Limb (tissue), 2 donors: ENCODE results near the gene PIRT.
"Not testable (repeated sequence)": the region's sequence is repeated elsewhere in the genome, so short reads cannot be mapped to it uniquely, and the experiment has no call there.

ENCODE experiments used
- DNase-seq, 2 donors: peaks; one replicate each; pipeline ENCODE4 v3.0.0-alpha.2; 2016; ENCODE audit errors: extremely low spot score in 2 of 2

The PIRT gene

DNA sequence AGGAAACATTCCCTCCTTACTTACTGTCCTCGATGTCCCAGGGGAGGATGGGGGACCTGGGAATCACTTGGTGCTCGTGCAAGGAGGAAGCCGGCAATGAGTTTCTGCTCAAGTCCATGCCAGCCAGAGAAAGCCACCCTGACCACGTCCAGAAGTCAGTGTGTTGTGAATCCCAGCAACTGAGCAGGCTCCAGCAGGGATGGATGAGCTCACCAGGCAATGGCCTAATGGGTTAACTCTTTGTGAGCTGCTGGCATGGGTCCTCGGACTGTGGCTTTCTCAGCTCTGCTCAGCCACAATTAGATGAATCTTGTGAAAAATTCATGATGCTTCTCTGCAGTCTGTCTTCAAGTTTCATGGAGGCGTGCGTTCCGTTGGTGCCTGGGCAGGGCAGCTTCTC lies at the start of gene PIRT:
Gene PIRT (minus strand): TSS at position 167 of the 400 bp plus-strand sequence. CDS start 12,442 bp downstream, outside the sequence.
- no peak for DNase-seq

DNA sequence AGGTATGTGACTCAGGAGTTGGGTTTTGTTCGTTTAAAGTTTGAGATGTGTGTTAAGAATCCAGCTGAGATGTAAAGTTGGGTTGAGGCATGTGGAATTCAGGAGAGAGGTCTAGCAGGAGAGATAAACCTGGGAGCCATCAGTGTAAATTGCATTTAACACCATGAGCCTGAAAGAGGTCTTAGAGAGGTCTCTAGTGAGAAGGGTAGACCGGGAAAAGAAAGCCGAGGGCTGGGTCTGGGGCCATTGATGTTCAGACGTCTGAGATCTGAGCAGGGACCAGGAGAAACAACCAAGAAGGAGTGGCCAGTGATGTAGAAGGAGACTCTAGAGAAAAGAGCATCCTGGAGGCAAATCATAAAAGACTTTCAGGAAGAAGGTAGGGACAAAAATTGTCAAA lies 44.1 kb upstream of the PIRT start:
- no peak for DNase-seq

DNA sequence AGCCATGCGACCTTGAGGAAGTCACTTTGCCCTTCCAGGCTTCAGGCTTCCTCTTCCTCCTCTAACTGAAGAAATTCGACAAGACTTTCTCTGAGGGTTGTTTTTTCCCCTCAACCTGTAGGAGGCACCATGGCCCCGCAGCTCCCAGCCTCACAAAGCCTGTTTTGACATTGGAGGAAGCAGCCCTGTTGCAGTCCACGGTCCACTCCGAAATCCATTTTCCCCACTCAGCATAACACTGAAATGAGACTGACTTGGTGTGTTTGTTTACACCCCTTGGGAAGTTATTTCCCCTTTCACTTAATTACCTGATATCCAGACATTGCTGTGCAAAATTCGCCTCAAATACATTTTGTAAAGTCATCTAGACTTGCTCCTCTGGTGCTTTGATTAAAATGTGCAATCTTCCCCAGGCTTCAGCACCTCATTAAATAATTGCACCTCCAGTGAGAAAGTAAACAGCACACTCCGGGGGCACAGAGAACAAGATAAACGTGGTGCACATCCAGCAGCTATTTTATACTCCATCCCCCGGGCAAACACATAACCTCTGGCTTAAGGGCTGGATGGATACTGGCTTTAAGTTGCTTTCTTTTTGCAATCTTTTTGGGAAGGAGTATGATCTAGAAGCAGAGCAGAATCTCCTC lies 41.4 kb upstream of the PIRT start:
- peak; percentile 31 to 70 for DNase-seq

DNA sequence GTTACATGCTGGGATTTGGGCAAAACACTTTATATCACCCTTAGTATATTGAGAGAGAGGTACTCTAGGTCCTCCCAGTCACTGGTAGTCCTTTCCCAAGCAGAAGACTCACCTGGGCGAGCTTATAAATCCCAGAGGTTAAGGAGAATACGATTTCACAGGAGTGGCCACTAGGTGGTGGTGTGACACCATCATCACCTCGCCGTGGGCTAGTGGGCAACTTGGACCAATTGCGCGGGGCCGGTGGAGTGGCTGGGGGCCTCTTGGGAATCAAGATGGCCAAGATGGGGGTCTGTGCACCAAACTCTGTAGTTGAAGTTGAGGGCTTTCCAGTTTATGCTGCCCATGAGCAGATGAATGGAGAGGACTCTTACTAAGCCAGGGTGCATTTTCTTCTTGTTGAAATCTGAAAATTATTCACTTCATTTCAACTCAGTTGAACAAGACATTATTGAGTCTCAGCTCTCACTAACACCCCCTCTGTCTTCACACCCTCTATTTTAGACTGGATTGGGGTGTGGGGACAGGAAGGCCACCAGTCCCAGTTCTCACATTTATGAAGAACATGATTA lies 38.2 kb upstream of the PIRT start:
- DNase-seq = peak in 1 of 2 donors; percentile 72

DNA sequence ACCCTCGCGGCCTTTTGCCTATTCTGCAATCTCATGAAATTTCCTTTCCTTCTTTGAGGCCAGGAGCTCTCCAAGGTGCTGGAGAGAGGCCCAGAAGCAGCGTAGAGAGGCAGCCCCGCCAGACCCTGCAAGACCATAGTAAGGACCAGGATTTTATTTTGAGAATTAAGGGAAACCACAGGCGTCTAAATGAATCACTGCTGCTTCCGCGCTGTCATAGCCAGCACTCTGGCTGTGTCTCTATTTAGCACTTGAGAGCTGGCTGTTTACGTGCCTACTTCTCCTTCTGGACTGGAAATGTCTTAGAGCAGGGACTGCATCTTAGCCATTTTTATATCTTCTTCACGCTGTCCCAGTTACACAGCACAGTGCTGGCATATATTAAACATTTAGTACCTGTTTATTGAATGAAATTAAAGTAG lies 37.6 kb upstream of the PIRT start:
- DNase-seq = peak; percentile 43 to 75

DNA sequence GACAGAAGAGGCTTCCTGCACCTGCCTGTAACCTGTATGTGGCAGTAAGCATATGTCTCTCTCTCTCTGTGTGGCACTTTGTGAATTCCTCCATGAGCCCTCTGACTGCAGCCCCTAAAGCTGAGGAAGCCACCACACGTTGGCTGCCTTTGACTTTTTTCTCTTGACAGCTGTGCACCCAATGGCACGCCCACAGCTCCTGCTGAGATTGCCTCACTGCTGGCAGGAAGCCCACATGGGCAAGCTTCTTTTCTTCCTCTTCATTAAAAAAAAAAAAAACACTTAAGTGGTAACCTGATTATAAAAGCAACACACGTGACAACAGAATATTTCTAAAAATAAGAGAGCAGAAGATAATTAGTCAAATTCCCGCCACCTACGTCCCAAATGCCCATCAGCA lies 34.0 kb upstream of the PIRT start:
- no peak for DNase-seq

DNA sequence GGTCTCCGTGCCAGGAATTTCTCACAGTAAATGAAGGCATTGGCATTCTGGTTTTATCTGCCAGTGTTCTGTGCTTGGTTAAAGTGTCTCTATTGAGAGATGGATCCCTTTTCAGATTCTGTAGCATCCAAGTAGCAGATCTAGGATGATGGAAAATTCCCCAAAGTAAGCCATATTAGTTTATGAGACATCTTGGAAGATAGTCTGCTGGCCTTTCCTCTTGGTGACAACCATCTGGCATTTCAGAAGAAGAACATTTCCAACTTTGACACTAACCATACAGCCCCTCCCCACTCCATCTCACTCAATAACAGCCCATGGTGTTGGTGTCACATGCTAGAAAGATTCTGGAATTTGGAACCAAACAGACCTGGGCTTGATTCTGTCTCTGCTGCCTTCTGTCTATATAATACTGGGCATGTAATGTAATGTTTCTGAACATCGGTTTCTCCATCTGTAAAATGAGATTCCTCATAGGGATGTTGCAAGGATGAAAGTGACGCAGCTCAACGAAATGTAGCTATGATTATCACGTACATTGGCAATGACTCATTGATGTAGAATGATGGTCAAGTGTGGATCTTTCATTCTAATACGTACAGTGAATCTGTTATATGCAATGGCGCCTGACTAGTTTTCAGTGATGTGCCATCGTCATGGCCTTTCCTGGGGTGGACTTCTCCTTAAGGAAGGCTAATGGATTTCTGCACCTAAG lies 32.6 kb upstream of the PIRT start:
- DNase-seq = no peak

DNA sequence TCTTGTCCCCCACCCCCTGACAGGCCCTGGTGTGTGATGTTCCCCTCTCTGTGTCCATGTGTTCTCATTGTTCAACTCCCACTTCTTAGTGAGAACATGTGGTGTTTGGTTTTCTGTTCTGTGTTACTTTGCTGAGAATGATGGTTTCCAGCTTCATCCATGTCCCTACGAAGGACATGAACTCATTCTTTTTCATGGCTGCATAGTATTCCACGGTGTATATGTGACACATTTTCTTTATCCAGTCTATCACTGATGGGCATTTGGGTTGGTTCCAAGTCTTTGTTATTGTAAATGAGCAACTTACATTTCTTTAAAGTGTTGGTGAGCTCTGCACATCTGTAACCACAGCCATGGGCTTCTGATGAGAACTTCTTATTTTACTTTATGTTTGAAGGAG lies 30.9 kb upstream of the PIRT start:
- not testable (repeated sequence) for DNase-seq

DNA sequence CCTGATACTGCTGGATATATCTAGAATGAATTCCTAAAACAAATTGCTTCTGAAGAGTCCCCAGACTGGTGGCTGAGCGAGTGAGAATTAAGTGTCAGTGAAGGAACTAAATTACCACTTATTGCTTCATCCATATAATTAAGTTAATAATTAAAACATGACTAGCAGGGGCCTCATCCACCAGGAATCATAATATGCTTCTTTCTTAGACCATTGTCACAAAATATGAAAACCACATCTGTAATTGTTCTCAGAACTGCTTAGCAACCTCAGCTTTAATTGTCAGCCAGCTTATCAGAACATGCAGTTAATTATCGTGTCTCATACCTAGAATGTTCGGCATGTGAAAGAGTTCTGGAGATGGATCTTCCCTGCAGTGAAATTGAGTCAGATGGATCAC lies 21.2 kb upstream of the PIRT start:
- DNase-seq = no peak

DNA sequence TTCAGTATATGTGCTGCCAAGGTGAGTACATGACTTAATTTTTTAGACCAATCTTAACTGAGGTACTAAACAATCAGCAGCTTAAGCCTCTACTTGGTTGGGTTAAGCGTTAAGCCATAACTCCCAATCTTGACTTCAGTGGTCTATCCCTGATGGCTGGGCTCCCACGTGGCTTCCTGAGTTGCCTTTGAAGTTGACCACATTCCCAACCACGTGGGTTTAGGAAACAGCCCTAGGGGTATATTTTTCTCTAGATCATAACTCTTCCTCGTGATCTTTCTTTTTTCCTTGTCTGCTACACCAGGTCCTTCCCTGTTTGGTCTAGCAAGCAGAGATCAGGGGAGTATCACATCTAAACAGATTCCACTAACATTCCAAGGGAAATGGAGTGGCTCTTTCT lies 20.1 kb upstream of the PIRT start:
- DNase-seq = no peak

DNA sequence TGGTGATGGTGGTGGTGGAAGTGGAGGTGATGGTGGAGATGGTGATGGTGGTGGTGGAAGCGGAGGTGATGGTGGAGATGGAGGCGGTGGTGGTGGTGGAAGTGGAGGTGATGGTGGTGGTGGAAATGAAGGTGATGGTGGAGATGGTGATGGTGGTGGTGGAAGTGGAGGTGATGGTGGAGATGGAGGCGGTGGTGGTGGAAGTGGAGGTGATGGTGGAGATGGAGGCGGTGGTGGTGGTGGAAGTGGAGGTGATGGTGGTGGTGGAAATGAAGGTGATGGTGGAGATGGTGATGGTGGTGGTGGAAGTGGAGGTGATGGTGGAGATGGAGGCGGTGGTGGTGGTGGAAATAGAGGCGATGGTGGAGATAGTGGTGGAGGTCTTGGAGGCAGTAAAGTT lies 8.7 kb upstream of the PIRT start:
- DNase-seq = not testable (repeated sequence)

DNA sequence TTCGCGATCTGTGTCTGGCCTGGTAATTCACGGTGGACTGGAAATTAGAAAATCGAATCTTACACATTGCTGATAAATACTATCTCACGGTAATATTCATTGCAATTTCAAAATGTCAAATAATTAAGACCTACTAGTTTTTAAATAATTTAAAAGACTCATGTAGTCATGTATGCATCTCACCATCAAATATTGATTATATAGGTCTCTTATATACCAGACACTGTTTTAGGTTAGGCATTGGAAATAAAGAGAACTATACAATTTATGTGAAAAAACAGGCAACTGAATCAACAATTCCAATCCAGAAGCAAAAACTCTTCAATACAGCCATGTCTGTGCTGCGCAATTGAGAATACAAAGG lies 7.5 kb upstream of the PIRT start:
- no peak for DNase-seq

DNA sequence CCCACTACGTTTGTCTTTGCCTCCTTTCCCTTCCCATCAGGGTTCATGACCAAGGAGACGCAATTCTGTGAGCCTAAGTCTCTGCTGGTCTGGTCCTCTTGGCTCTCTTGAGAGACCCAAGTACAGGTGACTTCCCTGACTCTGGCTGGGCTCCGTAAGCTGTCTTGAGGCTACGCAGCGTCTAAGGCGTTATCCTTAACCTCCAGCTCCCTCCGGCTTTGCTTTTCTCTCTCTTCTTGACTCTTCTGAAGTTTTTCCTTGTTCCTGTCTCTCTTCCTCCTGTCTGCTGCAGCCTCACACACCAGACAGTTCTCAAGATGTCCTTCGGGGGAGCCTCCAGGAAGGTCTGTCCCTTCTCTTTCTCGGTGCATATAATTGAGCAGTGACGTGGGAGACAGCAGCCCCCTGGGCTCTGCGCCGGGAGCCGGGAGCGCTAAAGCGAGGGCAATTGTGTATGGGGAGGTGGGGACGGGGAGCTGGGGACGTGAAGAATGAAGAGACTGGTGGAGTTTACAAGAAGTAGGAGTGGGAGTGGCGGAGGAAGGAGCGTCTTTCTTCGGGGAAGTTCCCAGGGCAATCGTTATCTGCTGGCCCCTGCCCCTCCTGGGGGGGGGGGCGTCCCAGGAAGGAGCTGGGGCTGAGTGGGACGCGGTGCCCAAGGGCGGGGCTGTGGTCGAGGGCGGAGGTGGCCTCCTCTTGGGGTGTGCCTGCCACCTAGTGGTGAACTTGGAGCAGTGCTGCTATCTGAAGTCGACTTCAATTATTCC lies 6.9 kb upstream of the PIRT start:
- peak; percentile 76 to 84 for DNase-seq

DNA sequence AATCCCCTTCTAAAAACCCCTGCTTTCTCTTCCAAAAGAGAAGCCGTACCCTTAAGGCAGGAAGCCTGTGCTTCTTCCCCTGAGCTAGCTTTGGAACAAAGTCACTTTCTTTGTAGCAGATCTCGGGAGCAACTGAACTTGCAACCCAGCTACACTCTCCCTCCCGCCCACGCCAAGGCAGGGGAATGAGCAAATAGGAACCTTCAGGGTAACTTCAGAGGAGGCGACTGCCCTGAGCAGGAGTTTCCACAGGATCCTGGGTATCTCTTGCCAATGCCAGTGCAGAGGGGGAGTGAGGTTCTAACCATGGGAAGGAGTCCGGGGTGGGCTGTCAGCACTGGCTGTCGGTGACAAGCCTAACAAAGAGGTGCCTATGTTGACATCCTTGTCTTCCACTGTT lies 5.9 kb upstream of the PIRT start:
- peak in 1 of 2 donors; percentile 42 for DNase-seq

DNA sequence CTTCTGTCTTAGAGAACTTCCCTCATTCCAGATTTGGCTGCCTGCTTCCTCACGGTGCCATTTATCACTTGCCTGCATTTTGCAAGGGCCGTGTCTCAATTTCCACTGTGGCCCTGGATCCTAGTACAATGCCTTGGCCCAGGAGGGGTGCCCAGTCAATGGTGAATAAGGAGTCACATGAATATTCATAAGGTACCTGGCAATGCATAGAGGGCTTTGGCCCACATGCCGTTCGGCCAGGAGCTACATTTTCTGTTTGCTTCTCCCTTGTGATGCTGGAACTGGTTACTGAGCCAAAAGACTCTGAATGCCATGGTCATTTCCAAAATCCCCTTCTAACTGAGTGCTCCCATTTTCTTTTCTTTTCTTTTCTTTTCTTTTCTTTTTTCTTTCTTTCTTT lies 4.8 kb upstream of the PIRT start:
- DNase-seq = no peak

DNA sequence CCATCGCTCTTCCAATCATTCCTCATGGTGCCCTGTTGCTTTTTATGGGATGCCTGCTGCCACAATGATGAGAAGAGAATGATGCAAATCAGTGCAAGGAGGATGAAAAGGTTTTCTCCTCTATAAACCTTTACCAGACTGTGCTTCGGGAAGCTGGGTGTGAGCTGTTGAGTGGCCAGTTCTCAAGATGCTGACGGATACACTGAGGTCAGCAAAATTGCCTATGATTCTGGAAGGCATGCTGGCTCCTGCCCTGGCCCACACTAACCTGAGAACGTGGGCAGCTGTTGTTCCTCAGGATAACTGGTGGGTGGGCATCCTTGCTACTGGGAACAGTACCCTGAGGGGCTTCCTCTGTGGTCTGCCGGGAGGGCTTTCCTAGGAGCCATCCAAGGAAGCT lies 795 bp upstream of the PIRT start:
- no peak for DNase-seq

DNA sequence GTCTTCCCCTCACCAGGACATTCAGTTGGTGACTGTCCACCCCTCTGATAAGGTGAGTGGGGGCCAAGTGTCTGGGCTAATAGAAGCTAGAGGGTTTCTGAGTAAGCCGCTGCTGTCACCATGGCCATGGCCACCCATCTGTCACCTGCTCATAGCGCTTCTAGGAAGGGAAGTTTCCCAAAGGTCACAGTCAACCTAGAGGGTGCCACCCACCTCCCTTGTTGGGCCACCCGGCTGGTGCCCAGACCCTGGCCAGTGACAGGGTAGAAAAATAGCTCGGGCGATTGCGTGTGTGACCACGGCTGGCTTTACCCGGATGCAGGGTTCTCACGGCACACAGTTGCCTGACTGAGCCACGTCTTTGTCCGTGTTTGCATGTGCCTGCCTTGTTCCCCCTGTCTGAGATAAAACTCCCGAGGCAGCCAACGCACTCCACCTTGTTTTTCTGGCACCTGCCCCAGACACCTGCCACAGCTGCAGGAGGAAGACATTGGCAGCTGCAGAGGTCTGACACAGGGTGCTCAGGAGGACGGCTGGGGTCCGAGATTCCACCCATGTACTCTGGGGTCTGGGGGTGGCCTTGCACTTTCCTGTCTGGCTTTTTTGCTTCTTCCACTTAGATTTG lies 809 bp downstream of the PIRT start:
- no peak for DNase-seq

DNA sequence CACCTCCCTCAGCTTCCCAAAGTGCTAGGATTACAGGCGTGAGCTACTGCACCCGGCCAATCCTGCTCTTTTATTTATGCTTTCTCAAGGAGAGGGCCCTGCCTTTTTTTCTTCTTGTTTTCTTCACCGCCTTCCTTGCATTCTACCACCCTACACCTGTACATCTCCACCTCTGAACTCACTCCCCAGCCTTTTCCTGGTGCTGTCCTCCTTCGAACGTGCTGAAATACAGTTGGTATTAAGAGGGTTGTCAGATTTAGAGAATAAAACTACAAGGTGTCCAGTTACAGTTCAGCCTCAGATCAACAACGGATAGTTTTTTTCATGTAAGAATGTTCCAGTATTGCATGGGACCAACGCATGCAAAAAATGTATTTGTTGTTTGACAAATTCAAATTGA lies 1.7 kb downstream of the PIRT start:
- no peak for DNase-seq

DNA sequence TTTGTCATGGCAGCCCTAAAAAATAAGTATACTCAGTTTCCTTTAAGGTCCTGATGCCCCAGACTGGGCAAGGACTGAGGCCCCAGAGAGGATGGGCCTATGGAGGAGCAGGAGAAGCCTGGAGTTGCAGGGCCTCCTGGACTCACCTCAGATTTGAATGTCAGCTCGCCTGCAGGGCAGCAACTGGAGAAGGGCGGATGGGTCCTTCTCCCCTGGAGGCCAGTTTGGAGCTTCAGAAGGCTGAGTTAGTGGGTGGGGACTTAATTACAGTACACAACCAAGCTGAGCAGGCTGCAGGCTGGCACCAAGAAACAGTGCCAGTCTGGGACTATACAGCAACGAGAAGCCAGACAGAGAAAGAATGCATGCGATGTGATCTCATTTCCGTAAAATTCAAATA lies 6.2 kb downstream of the PIRT start:
- no peak for DNase-seq

DNA sequence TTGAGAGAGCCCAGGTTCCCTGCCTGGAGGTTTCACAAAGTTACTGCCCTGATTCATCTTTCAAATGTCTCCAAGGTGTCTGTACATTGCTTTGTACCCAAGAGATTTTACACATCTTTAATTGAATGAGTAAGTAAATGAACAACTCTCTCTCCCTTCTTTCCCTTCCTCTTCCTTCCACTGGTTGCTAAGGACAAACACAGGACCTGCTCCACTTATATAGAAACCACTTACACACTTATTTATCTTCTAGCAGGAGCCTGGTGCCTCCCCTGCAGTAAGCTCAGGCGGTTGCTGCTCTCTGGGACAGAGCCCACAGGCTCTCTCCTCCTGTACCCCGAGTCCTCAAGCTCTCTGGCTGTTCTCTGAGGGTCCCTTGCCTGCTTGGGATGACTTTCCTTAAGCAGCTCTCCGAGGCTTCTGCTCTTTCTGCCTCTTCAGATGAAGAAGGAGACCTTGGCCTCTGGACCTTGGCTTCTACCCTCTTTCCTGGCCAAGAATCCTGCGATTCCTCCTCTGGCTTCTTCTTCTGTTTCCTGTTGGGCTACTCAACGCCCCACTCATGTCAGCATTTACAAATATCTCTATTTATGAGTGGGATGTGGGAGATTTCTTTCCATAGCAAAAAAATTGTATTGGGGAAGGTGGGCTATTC lies 9.9 kb downstream of the PIRT start:
- no peak for DNase-seq

DNA sequence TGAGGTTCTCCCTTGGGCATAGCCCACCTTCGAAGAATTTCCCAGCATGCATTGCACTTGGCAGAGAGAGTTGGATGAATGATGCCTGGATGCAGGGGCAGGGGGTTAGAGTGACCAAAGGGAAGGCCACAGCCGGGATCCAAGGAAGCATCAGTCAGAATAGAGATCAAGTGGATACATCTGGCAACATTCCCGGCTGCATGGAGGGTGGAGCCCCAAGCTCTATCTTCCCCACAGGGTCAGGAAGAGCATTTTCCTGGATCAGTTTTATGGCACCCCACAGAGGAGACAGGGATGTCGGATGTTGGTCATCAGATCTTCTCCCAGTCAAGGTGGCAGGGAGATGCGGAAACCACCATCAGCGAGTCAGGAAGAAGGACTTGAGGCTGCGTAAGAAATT lies 13.0 kb downstream of the PIRT start:
- DNase-seq = no peak
